ENCODE results near the gene OR6C75. TPM values are rescaled to one million over a fixed set of nuclear protein-coding genes. Genes with fewer than 3 reads are reported as not detected.
"Not testable (repeated sequence)": the region's sequence is repeated elsewhere in the genome, so short reads cannot be mapped to it uniquely, and the experiment has no call there.

Gene OR6C75
- total RNA-seq: not detected
- polyA plus RNA-seq: not detected

DNA sequence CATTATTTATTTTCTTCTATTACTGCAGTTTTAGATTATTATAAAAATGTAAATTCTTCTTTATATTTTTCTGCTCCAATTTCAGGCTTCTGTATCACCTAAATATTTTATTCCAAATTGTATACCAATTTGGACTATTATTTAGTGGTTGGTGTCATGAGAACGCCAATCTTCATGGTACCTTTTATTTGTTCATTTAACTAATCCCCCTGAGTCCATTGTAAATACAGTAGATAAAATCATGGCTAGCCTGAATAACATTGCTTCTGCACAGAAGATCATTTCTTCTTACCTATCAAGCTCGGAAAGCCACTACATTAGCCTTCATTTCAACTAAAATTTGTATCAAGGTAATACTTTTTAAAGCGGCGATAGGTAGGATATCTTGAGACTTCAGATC, at the start of gene OR6C75:
Gene OR6C75, plus strand, starts transcription at position 301 of the 400 bp plus-strand sequence. CDS start 2,136 bp downstream, outside the sequence.
- 86 to 91% methylated on average over 4 of the region's 4 CpGs for WGBS, 2 donors
- no peaks in the 10 kb centered on the region for H3K4me1 ChIP-seq
- H3K4me3 ChIP-seq: no peak within 1 kb of the TSS
- H3K27me3 ChIP-seq: no peaks in the 10 kb centered on the region
- H3K9me3 ChIP-seq: no peaks in the 10 kb centered on the region
- H3K27ac ChIP-seq: no peak within 1 kb of the TSS
- intact Hi-C loops (cut with DNase I): no loop called here
- no peak for TF ChIP-seq POLR2A (IDR thresholded peaks at IDR 0.05)
- TF ChIP-seq, protein P1, sequence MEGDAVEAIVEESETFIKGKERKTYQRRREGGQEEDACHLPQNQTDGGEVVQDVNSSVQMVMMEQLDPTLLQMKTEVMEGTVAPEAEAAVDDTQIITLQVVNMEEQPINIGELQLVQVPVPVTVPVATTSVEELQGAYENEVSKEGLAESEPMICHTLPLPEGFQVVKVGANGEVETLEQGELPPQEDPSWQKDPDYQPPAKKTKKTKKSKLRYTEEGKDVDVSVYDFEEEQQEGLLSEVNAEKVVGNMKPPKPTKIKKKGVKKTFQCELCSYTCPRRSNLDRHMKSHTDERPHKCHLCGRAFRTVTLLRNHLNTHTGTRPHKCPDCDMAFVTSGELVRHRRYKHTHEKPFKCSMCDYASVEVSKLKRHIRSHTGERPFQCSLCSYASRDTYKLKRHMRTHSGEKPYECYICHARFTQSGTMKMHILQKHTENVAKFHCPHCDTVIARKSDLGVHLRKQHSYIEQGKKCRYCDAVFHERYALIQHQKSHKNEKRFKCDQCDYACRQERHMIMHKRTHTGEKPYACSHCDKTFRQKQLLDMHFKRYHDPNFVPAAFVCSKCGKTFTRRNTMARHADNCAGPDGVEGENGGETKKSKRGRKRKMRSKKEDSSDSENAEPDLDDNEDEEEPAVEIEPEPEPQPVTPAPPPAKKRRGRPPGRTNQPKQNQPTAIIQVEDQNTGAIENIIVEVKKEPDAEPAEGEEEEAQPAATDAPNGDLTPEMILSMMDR (IDR thresholded peaks at IDR 0.05): no peak
- no peak for TF ChIP-seq POLR2AphosphoS5 (IDR thresholded peaks at IDR 0.05)
- no peak for TF ChIP-seq EP300 (IDR thresholded peaks at IDR 0.05)
- DNase-seq: no peak
- no peaks in the 10 kb centered on the region for H3K36me3 ChIP-seq

DNA sequence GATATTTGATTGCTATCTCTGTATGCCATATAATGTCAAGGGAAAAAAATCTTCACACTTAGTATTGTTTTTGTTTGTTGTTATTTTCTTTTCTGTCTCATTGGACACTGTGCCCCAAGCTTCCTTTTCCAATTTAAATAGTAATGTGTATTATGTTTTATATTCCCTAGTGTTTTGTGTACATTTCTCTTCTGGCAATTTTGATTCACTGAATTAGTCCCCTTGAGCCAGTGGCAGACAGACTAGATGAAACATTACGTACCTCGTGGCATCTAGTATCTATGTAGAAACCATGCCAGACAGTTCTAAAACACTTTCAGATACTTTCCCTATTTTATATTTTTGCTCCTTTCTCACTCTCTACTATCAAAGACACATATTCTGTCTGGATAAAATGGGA, 48.7 kb upstream of the OR6C75 start, which contains the start of gene OR6C1:
Gene OR6C1, plus strand, starts transcription at position 301 of the 400 bp plus-strand sequence. CDS start 6,257 bp downstream, outside the sequence.
- Histone ChIP-seq H3K27me3 (no peaks in the 10 kb centered on the region), H3K4me1 (no peaks in the 10 kb centered on the region), H3K36me3 (no peaks in the 10 kb centered on the region), H3K27ac (no peak within 1 kb of the TSS), H3K4me3 (no peak within 1 kb of the TSS), H3K9me3 (no peaks in the 10 kb centered on the region)
- DNase-seq: no peak
- TF ChIP-seq EP300 (IDR thresholded peaks at IDR 0.05): no peak
- TF ChIP-seq, protein P1 (IDR thresholded peaks at IDR 0.05): no peak
- TF ChIP-seq POLR2A (IDR thresholded peaks at IDR 0.05): no peak
- intact Hi-C loops (cut with DNase I): no loop called here
- 82 to 90% methylated on average over 2 of the region's 2 CpGs for WGBS, 2 donors

DNA sequence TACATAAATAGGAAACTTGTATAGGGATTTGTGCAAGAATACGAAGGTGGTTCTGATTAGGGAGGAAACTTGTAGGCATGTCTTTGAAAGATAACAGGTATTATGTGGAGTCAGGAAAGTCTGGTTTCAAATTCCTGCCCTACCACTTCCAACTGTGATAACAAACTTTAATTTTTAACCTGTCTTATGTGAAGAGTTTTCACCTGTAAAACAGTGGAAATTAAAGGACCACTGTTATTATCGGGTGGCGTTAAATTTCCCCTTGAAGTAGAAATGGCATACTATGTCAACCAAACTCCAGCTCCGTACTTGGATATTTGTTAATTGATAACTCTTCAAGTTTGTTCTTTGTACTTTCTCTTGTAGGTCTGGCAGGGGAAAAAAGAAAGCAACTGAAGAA, 42.6 kb upstream of the OR6C75 start:
- H3K4me3 ChIP-seq: no peak overlapping the region
- intact Hi-C loops (cut with DNase I): no loop called here
- no peak overlapping the region for H3K27ac ChIP-seq
- no peaks in the 10 kb centered on the region for H3K4me1 ChIP-seq
- WGBS, 2 donors: 37 to 53% methylated on average over 4 of the region's 4 CpGs
- no peaks in the 10 kb centered on the region for H3K27me3 ChIP-seq
- TF ChIP-seq EP300 (IDR thresholded peaks at IDR 0.05) (no peak), POLR2AphosphoS5 (IDR thresholded peaks at IDR 0.05) (no peak), POLR2A (IDR thresholded peaks at IDR 0.05) (no peak)
- TF ChIP-seq, protein P1 (IDR thresholded peaks at IDR 0.05): no peak
- H3K9me3 ChIP-seq: no peaks in the 10 kb centered on the region
- H3K36me3 ChIP-seq: no peaks in the 10 kb centered on the region
- DNase-seq: no peak

DNA sequence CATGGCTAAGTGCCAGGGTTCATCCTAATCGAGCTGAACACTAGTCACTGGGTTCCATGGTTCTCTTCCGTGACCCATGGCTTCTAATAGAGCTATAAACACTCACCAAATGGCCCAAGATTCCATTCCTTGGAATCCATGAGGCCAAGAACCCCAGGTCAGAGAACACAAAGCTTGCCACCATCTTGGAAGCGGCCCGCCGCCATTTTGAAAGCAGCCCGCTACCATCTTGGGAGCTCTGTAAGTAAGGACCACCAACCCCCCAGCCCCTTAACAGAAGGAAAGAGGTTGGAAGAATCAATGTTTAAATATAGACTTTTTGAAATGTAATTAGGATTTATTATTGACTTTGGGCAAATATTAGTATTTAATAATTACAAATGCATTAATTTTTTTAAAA, 37.0 kb upstream of the OR6C75 start:
- H3K4me3 ChIP-seq; H3K27ac ChIP-seq; H3K9me3 ChIP-seq; DNase-seq; intact Hi-C loops (cut with DNase I); H3K27me3 ChIP-seq; H3K36me3 ChIP-seq; H3K4me1 ChIP-seq: not testable (repeated sequence)
- WGBS, 2 donors: 92 to 95% methylated on average over 6 of the region's 6 CpGs

DNA sequence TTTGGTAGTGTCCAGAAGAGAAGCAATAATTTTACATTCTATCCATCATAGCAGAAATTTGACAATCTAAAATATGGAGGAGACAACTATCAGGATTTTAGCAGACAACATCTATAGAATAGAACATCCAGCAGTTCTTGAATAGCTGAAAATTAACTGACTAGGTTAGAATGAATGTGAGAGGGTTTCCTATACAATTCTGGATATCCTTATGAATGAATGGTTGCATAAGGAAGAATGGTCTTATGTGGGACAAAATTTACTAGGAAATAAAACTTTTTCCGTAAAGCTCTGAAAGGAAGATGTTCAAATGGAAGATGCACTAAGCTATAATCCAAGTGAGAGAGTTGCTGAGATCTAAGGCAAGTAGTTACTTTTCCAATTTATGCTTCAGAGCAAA, 32.3 kb upstream of the OR6C75 start, which contains the start of gene OR6C3:
Gene OR6C3, plus strand, starts transcription at position 301 of the 400 bp plus-strand sequence. CDS start 955 bp downstream, outside the sequence.
- no peak within 1 kb of the TSS for H3K4me3 ChIP-seq
- no peak within 1 kb of the TSS for H3K27ac ChIP-seq
- intact Hi-C loops (cut with DNase I): no loop called here
- WGBS, 2 donors: 92% methylated on average over 1 of the region's 1 CpG
- no peaks in the 10 kb centered on the region for H3K27me3 ChIP-seq
- TF ChIP-seq, protein P1 (IDR thresholded peaks at IDR 0.05): no peak
- no peak for TF ChIP-seq POLR2A (IDR thresholded peaks at IDR 0.05)
- no peak for TF ChIP-seq EP300 (IDR thresholded peaks at IDR 0.05)
- TF ChIP-seq POLR2AphosphoS5 (IDR thresholded peaks at IDR 0.05): no peak
- no peaks in the 10 kb centered on the region for H3K36me3 ChIP-seq
- no peaks in the 10 kb centered on the region for H3K4me1 ChIP-seq
- H3K9me3 ChIP-seq: no peaks in the 10 kb centered on the region
- no peak for DNase-seq
